ENCODE measurements around the gene RGS12. TPM values are rescaled to one million over a fixed set of nuclear protein-coding genes. Genes with fewer than 3 reads are reported as not detected.

The RGS12 gene
- total and polyA plus RNA-seq, 2 experiments from 2014 or later, result 8.0 to 19.0 TPM

DNA sequence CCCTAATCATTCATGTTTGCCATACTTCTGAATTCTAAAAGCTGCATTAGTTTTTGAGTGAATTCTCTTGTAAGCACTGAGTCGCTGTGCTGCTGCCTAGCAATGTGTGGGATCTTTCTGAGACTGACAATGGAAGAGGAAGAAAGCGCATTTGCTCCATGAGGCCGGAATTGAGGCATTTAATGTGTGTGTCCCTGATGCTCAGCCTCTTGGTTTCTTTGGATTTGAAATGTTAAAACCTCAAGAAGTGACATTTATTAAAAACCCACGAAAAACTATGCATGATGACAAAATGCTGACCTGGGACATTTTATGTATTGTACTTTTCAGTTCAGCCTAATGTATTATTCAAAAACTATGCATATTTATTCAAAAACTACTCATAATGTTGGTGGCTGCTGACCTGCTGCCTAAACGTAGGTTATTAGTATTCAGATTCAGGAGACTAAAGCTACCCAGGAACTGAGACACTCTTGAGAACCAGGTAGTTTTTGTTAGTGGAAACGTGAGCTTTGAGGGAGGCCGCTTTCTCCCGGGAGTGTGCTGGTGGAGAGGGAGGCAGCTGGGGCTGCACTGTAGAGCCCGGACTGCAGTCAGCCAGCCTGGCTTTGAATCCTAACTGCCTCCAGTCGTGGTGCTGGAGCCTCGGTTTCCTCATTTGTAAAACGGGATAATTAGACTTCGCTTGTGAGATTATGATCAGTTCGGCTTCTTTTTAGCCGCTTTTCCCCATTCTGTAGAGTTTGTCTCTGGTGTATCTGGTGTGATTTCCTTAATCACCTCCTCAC is 11.3 kb downstream of the RGS12 start (continued):
- TF ChIP-seq CREB1 (CRISPR knock-in tag; IDR thresholded peaks at IDR 0.05; ENCODE audit: low read depth) (no peak), EZH2 (IDR thresholded peaks at IDR 0.05; ENCODE audit: low read depth, unreplicated experiment) (no peak), ZNF331 (CRISPR knock-in tag; IDR thresholded peaks at IDR 0.05; ENCODE audit: low read depth) (no peak), NANOG (IDR thresholded peaks at IDR 0.05; ENCODE audit: borderline replicate concordance) (no peak), ZNF462 (CRISPR knock-in tag; IDR thresholded peaks at IDR 0.05) (no peak), STAT1 (IDR thresholded peaks at IDR 0.05; ENCODE audit: unreplicated experiment) (no peak), EZH2phosphoT487 (IDR thresholded peaks at IDR 0.05; ENCODE audit: unreplicated experiment) (no peak), POLR2AphosphoS5 (IDR thresholded peaks at IDR 0.05; ENCODE audit: low read depth) (no peak), ZNF114 (CRISPR knock-in tag; IDR thresholded peaks at IDR 0.05) (no peak)

Data from GM23338 (cell line).